ENCODE results near the gene ZBED1.
"Not testable (repeated sequence)": the region's sequence is repeated elsewhere in the genome, so short reads cannot be mapped to it uniquely, and the experiment has no call there.

ZBED1 gene

DNA sequence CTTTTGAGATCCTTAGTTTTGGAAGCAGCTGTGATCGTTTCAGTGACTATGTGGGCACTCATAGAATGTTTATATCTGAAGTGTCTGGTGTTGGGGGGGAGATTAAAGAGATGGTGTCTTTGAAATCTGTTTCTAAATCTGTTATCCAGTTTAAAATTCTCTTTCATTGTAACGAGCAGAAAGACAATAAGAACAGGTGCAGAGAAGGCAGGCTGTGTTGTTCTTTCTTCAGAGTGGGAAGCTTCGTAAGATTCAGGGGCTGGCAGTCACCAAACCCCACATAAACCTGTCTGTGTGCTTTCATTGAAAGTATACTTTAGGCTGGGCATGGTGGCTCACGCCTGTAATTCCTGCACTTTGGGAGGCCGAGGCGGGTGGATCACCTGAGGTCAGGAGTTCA lies 16.3 kb upstream of the ZBED1 start:
- no peak for DNase-seq

DNA sequence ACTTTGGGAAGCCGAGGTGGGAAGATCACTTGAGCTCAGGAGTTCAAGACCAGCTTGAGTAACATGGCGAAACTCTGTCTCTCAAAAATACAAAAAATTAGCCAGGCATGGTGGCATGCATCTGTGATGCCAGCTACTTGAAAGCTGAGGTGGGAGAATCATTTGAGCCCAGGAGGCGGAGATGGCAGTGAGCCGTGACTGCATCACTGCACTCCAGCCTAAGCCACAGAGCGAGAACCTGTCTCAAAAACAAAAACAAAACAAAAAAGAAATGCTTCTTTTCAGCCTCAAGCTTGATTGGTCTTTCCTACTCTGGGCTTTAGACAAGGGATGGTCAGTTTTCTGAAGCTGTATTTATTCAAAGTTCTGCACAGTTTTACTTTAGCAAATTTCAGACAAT lies 15.8 kb upstream of the ZBED1 start:
- no peak for DNase-seq

DNA sequence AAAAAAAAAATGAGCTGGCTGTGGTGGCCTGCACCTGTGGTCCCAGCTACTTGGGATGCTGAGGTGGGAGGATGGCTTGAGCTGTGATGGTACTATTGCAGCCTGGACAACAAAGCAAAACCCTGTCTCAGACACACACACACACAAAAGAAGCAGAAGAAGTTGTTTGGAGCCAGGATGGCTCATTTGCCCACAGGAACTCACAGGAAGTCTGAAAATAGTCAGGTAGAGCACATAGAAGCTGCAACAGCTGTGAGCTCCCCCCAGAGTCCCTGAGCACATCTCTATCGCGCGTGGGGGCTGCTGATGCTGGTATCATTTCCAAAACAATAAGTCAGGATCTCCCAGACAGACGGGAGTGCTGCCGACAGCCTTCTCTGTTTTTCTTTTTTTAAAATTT lies 13.4 kb upstream of the ZBED1 start:
- DNase-seq, result no peak

DNA sequence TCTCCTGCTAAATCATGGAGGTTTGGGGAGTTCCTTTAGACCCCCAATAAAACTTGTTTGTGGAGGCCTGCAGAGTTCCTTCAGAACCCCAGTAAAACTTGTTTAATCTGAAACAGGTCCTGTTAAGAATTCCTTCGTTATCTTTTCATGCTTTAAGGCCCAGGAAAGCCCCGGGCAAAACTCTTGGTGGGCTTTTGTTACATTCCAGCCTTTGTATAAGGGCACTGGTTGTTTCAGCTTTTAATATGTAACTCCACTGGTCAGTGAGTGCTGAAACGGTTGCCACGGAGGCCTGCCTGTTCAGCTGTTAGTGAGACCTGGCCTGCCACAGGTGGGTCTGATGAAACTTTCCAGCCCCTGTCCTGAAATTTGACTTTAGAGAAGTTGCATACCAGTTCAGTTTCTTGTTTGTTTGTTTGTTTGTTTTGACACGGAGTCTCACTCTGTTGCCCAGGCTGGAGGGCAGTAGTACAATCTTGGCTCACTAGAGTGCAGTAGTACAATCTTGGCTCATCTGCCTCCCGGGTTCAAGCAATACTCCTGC lies 12.4 kb upstream of the ZBED1 start:
- no peak for DNase-seq

DNA sequence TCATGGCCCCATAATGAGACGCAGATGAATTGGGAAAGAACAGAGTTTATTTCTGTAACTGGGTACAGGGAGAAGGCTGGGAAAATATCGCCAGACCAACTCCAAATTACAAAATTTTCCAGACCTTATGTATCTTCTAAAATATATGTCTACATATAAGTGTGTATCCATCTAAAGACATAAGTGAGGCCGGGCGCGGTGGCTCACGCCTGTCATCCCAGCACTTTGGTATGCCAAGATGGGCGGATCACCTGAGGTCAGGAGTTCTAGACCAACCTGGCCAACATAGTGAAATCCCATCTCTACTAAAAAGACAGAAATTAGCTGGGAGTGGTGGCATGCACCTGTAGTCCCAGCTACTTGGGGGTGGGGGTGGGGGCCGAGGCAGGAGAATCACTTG lies 11.7 kb upstream of the ZBED1 start:
- no peak for DNase-seq

DNA sequence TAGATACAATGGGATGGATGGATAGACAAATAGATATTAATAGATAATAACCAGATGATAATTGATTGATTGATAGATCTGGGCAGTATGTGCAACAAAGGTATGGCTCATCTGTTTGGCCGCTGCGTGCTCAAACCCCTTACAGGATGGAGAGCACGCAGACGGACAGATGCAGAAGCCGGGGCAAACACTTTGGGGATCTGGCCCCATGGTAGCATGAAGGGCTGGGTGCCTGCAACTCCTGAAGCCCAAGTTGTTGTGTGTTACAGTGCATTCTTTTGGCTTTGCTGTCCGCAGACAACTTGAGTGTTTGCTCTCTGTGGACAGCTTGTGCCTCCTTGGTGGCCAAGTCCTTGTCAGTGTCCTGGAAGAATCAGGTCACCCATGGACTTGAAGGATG lies 10.6 kb upstream of the ZBED1 start:
- DNase-seq, result no peak

DNA sequence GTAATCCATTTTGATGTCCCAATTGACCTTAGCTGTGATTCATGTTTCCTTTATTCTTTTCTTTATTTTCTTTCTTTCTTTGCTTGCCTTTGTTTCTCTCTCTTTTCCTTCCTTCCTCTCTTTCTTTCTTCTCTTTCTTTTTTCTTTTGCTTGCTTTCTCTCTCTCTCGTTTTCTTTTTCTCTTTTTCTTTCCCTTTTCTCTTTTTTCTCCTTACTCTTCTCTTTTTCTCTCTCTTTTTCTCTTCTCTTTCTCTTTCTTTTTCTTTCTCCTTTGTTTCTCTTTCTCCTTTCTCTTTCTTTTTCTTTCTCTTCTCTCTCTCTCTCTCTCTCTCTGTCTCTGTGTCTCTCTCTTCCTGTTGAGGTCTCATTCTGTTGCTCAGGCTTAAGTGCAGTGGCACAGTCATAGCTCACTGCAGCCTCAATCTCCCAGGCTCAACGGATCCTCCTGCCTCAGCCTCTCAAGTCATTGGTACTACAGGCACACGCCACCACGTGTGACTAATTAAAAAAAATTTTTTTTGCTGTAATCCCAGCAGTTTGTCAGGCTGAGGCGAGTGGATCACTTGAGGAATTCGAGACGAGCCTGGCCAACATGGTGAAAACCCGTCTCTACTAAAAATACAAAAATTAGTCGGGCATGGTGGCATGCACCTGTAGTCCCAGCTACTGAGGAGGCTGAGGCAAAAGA lies 8.0 kb upstream of the ZBED1 start:
- no peak for DNase-seq

DNA sequence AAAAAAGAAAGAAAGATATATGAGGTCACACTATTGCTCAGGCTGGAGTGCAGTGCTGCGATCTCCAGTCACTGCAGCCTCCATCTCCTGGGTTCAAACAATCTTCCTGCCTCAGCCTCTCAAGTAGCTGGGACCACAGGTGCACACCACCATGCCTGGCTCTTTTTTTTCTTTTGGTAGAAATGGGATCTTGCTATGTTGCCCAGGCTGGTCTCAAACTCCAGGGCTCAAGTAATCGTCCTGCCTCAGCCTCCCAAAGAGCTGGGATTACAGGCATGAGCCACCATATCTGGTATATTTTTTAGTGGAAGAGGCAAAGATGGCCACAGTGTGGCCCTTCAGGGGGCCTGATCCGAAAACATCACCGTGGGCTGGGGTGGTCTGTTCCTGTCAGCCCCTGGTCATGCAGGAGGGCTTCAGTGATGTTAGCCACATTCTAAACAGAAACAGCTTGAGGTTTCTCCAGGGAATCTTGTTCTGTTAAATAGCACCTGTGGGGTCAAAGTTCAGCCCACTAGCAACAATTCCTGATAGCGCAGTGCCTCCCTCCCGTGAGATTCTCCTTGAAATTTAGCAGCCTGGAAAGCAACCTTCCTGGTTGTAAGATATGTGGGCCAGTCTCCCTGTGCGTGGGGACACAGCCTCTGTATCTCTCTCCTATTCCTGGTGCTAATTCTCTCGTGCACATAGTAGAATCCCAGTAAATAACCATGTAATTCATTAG lies 7.3 kb upstream of the ZBED1 start:
- DNase-seq, result no peak

DNA sequence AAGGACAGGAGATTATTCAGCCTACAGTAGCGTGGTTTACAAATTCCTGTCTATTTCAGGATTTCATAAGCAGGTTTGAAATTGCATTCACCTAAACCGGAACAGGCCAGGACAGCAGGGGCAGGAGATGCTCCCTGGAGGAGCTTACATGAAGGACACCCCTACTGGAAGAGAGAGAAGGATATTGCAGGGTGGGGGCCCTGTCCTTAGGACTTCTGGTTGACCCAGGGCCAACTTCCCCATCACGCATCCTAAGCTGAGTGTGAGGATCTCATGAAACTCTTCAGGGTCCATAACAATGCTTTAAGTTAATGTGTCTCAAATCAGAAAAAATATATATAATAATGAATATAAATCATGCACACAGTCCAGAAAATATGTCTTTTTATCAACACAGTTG lies 6.4 kb upstream of the ZBED1 start:
- DNase-seq, result no peak

DNA sequence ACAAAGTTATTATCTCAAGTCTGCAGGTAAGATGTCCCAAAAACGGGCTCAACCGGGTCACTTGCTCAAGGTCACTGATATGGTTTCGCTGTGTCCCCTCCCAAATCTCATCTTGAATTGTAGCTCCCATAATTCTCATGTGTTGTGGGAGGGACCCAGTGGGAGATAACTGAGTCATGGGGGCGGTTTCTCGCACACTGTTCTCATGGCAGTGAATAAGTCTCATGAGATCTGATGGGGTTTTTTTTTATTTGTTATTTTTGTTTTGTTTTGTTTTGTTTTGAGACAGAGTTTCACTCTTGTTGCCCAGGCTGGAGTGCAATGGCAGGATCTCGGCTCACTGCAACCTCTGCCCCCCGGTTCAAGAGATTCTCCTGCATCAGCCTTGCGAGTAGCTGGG lies 4.6 kb upstream of the ZBED1 start:
- DNase-seq, result not testable (repeated sequence)

DNA sequence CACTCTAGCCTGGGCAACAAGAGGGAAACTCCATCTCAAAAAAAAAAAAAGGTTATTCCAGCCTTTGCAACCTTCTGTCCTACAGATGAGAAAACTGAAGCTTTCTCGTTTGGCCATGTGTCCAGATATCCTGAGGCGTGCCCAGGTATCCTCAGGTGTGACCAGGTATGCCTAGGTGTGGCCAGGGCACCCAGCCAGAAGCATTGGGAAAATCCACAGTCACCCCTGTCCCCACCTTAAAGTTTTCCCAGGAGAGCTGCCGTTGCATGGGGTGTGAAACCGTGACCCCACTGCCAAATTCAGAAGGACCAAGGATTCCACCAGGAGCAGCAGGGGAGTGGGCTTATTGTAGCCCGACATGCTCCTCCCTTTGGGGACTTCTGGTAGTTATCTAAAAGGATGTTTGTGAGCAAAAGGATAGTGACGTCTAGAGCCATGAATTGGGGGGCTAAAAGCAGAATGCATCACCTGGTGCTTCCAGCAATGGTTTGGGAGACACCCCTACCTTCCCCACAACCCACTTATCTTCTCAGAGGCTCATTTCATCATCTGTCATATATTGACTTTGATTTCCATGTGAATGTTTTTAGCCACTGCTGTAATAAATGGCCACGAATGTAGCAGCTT lies 4.0 kb upstream of the ZBED1 start:
- DNase-seq, result no peak

DNA sequence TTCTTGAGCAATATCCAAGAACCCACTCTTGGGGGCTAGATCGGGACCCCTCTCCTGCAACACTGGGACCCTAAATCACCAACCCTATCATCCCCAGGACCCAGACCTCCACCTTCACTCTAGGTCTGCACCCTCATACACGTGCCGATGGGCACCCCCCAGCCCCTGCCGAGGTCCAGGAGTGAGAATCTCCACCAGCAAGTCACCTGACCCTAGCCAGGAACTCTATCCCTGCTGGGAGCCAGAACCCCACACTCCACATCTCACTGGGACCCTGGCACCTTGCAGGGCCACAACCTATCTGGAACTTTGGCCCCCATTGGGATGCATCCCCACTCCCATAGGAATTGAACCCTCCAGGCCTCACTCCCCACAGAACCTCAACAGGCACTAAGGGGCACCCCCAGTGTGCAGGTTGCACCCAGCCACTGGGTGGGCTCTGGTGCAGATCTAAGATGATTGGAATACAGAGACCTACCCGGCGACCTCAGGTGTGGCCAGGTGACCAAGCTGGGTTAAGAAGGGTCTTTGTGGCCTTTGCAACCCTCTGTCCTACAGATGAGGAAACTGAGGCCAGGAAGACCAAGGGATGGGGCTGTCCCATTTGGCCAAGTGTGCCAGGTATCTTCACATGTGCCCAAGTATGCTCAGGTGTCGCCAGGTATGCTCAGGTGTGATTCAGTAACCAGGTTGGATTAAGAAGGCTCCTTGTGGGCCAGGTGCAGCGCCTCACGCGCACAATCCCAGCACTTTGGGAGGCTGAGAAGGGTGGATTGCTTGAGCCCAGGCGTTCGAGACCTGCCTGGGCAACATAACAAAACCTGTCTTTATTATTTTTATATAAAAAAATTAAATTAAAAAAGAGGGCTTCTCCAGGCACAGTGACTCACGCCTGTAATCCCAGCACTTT lies 3.1 kb upstream of the ZBED1 start:
- DNase-seq, result no peak

DNA sequence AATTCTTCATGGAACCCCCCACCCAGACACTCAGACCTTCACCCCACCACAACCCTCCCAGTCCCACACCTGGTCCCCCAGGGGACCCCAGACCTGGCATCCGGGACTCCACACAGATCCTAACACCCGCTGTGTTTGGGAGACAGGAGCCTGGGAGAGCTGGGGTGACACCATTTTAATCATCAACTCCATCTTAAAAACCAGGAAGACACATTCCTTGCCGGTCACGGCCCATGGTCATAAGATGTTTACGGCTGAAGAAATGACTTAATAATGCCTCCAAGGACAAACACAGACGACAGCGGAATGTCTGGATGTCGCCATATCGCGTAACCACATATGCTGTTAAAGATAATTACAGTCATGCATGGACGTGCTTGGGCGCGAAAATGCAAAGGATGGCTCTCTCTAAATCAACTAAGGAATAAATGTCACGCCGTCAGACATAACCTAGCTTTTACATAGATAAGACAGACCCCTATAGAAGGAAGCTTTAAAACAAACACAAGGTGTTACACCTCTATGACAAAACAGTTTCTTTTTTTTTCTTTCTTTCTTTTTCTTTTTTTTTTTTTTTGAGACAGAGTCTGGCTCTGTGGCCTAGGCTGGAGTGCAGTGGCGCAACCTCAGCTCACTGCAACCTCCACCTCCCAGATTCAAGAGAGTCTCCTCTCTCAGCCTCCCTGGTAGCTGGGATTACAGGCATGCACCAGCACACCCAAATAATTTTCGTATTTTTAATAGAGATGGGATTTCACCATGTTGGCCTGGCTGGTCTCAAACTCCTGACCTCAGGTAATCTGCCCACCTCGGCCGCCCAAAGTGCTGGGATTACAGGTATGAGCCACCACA lies 2.1 kb upstream of the ZBED1 start:
- DNase-seq, result no peak

DNA sequence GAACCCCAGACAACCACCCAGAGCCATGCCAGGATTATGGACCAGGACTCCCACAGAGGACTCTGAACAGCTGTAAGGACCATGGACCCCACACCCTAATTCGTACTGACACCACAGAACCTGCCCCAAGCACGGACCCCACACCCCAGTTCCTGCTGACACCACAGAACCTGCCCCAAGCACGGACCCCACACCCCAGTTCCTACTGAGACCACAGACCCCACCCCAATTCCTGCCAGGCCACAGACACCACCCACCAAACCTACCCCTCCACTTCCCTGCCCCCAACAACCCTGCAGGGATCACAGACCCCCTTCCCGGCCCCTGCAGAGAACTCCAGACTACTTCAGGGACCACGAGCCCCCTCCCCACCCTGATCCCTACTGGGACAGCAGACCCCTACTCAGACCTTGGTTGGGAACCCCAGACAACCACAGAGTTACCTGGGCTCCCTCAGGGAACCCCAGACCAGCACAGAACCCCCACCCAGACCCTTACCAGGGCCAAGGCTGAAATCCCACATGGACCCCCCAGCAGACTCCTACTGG lies 1.4 kb upstream of the ZBED1 start:
- DNase-seq, result no peak

DNA sequence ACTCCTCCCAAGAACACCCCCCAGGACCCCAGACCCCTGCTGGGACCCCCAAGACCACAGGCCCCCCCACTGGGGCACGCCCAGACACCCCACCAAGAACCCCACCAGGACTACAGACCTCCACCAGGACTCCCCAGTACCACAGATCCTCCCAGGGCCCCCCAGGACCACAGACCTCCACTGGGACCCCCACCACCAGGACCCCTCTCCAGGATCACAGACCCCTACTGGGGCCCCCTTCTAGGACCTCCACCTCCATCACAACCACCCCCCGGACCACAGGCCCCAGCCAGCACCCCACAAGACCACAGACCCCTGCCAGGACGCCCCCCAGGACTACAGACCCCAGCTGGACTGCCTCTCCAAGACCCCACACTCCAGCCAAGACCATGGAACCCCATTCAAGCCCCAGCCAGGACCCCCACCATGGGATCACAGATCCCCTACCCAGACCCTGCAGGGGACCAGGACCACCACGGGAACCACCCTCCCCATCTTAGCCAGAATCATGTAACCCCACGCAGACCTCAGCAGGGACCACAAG lies 855 bp upstream of the ZBED1 start:
- DNase-seq, result no peak

DNA sequence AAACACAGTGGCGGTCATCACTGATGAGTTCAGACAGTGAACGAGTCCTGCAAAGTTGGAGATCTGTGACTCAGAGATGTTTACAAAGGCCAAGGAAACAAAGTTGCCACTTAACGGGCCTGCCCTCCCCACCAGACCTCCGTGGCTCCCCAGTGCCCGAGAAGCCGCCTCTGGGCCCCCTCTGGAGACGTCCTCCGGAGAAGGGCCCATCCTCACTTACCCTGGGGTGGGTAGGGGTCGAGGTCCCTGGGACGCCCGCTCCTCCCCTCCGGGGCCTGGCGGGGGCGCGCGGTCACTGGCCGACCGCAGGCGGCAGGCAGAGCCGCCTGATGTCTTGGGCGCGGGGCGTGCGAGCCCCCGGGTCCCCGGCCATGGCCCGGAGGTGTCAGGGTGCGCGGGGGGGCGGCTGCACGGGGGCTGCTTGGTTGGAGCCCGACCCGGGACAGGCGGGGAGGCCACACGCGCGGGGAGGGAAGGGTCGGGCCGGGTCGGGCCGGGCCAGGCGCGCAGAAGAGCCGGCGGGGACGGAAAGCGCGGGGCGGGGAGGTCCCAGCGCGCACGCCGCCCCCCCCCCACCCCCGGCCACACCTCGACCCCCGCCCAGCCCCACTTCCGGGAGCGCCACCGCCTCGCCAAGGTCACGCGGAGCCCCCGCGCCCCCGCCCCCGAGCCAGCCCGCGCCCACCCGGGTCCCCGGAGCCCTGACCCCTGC lies 529 bp downstream of the ZBED1 start:
- DNase-seq, result peak; percentile 5 to 6

DNA sequence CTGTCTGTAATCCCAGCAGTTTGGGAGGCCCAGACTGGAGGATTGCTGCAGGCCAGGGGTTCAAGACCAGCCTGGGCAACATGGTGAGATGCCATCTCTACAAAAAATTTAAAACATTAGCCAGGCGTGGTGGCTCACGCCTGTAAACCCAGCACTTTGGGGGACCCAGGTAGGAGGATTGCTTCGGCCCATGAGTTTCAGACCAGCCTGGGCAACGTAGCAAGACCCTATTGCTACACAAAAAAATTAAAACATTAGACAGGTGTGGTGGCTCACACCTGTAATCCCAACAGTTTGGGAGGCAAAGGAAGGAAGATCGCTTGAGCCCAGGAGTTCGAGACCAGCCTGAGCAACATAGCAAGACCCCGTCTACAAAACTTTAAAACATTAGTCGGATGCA lies 1.3 kb downstream of the ZBED1 start:
- no peak for DNase-seq

DNA sequence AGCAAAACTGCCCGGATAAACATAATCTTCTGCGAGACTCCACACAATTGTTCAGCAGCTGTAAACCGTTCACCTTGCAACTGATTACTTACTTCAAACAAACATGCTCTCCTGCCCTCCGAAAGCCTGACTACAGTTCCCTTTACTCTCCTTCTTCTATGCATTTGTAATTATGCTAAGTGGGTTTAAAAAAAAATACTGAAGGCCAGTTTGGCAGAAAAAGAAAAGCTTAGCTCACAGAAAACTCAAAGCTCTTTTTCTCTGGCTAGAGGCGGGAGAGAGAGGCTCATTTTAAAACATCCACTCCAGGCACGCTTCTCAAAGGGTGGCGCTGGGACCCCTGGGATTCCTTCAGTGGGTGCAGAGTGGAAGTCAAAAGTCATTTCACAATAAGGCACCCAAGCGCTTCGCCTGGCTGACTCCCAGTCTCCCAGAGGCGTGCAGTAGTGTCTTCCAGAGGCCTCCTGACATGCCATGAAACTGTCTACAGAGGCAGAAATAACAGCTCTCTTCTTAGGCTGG lies 1.9 kb downstream of the ZBED1 start:
- no peak for DNase-seq

DNA sequence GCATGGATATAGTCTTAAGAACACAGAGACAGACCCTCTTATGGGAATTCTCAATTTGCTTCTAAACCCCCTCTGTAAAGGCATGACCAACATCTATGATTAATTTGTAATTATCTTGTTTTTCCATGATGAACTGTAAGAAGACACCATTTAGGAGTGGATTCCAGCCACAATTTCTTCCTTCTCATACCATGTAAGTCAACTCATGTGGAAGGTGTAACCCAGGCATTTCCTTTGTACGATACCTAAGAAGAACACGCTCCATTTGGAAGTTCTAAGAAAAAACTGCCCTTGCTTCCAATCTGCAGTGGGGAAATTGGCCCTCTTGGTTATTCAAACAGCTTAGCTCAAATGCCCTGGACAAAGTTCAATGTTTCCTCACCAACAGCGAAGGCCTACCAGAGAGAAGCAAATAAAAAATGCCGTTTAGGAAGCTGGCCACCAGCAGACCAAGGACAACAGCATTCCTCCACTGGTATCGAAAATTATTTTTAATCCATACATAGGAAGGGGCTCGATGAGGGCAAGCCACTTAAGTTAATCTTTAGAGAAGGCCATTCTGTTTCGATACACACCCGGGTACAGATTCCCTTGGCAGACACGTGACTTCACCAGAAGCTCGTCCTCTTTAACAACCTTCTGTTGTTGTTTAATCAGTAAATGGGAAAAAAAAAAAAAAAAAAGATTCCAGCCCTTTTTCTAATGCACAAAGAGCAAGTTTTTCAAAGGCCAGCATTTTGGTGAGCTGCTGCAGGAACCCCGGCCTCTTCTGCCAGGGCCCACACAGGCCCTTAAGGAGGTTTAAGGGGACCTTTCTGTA lies 2.6 kb downstream of the ZBED1 start:
- no peak for DNase-seq

DNA sequence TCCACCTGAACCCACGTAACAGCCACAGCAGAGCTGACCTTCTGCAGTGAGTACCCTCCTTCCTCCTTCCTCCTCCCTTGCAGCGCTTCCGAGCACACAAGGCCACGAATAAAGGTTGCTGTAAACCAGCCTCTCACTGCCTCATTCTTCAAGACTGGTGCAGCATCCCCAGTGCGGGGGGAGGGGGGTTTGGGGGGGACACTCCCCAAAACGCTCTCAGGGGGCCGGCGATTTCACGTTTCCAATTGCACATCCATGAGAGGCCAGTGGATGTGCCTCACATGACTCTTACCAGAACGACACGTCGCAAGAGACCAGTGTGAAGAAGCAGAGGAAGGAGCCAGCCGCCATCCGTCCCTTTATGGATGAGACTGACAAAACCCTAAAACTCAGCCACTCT lies 5.2 kb downstream of the ZBED1 start:
- DNase-seq, result no peak
